Neuronal stem cell (in vitro differentiated cells): Measurements from ENCODE around the gene SSBP2.

ENCODE experiments used
- DNase-seq: peaks from one replicate; pipeline ENCODE4 v3.0.0-alpha.2; 2013; ENCODE audit warnings: low spot score
- H2AFZ ChIP-seq: one replicate; pipeline ENCODE4 v1.6.1; 2013; ENCODE audit warnings: mild to moderate bottlenecking, low read length, inconsistent platforms
- H2AK5ac ChIP-seq: 2 replicates; pipeline ENCODE4 v1.6.1; 2013; ENCODE audit warnings: low read depth, mild to moderate bottlenecking, inconsistent platforms, low read length, moderate library complexity, mixed read lengths
- H2BK120ac ChIP-seq: 2 replicates; pipeline ENCODE4 v1.6.1; 2013; ENCODE audit warnings: low read depth, mild to moderate bottlenecking, inconsistent platforms, low read length, moderate library complexity, mixed read lengths
- H2BK12ac ChIP-seq: one replicate; pipeline ENCODE4 v1.6.1; 2013; ENCODE audit warnings: low read length, inconsistent platforms
- H2BK15ac ChIP-seq: 2 replicates; pipeline ENCODE4 v1.6.1; 2013; ENCODE audit warnings: mild to moderate bottlenecking, low read length, inconsistent platforms, mixed read lengths
- H2BK5ac ChIP-seq: one replicate; pipeline ENCODE4 v1.6.1; 2013; ENCODE audit warnings: inconsistent platforms, mild to moderate bottlenecking, low read length, moderate library complexity
- H3K14ac ChIP-seq: one replicate; pipeline ENCODE4 v1.6.1; 2013; ENCODE audit warnings: low read length, inconsistent platforms
- H3K18ac ChIP-seq: 2 replicates; pipeline ENCODE4 v1.6.1; 2013; ENCODE audit warnings: low read length, inconsistent platforms
- H3K23ac ChIP-seq: 2 replicates; pipeline ENCODE4 v1.6.1; 2013; ENCODE audit warnings: low read depth, mild to moderate bottlenecking, mixed read lengths, low read length, inconsistent platforms; ENCODE audit not compliant: poor library complexity
- H3K27ac ChIP-seq: replicated peaks from 3 replicates; pipeline ENCODE4 v1.5.1; 2013; ENCODE audit warnings: low read length, inconsistent platforms
- H3K27me3 ChIP-seq, 3 experiments: 2 replicates each; pipeline ENCODE4 v1.6.1; 2013; ENCODE audit warnings: low read length in 3 of 3, mild to moderate bottlenecking in 2 of 3, inconsistent platforms in 1 of 3, low read depth in 1 of 3, mixed read lengths in 1 of 3, moderate library complexity in 1 of 3; ENCODE audit not compliant: control insufficient read depth in 3 of 3, insufficient read depth in 3 of 3
- H3K36me3 ChIP-seq, 2 donors: replicated peaks in 1 of 2; 2 replicates each; pipeline ENCODE4 v1.6.1; 2013; ENCODE audit warnings: low read length in 2 of 2; ENCODE audit not compliant: control insufficient read depth in 2 of 2, insufficient read depth in 2 of 2
- H3K4ac ChIP-seq: 2 replicates; pipeline ENCODE4 v1.6.1; 2013; ENCODE audit warnings: inconsistent platforms, mild to moderate bottlenecking, low read length, moderate library complexity
- H3K4me1 ChIP-seq, 2 donors: 1 replicate in 1 of 2; 2 replicates in 1 of 2; pipeline ENCODE4 v1.6.1; 2013; ENCODE audit warnings: low read length in 2 of 2, low read depth in 1 of 2; ENCODE audit not compliant: control insufficient read depth in 2 of 2, insufficient read depth in 1 of 2
- H3K4me2 ChIP-seq: one replicate; pipeline ENCODE4 v1.6.1; 2013; ENCODE audit warnings: mild to moderate bottlenecking, low read length, inconsistent platforms; ENCODE audit not compliant: insufficient read depth, poor library complexity, severe bottlenecking
- H3K4me3 ChIP-seq, 2 donors: 2 replicates each; pipeline ENCODE4 v1.5.1; 2013; ENCODE audit warnings: low read length in 2 of 2, mild to moderate bottlenecking in 2 of 2, inconsistent platforms in 1 of 2, moderate library complexity in 1 of 2
- H3K79me1 ChIP-seq: one replicate; pipeline ENCODE4 v1.6.1; 2013; ENCODE audit warnings: low read depth, mild to moderate bottlenecking, inconsistent platforms, low read length, moderate library complexity
- H3K9ac ChIP-seq: one replicate; pipeline ENCODE4 v1.6.1; 2013; ENCODE audit warnings: mild to moderate bottlenecking, low read depth, low read length, inconsistent platforms; ENCODE audit not compliant: poor library complexity
- H3K9me3 ChIP-seq, 2 donors: replicated peaks in 1 of 2; 2 replicates each; pipeline versions ENCODE3 to v1.6.1; 2013; ENCODE audit warnings: low read length in 2 of 2, mild to moderate bottlenecking in 2 of 2, inconsistent platforms in 1 of 2, low read depth in 1 of 2, mixed read lengths in 1 of 2, moderate library complexity in 1 of 2; ENCODE audit not compliant: control insufficient read depth in 2 of 2, insufficient read depth in 1 of 2
- H4K8ac ChIP-seq: one replicate; pipeline ENCODE4 v1.6.1; 2013; ENCODE audit warnings: low read depth, mild to moderate bottlenecking, inconsistent platforms, low read length, moderate library complexity
- H4K91ac ChIP-seq: one replicate; pipeline ENCODE4 v1.6.1; 2013; ENCODE audit warnings: low read length, low read depth, mild to moderate bottlenecking, inconsistent platforms; ENCODE audit not compliant: poor library complexity
- WGBS, 2 donors: extraction: QIAGEN DNeasy Blood & Tissue Kit; methylation state at CpG; one replicate each; pipeline ENCODE4 v1.1.7; 2013; ENCODE audit warnings: missing lambda C conversion rate in 2 of 2, mixed read lengths in 1 of 2; ENCODE audit not compliant: insufficient read length in 2 of 2, insufficient replicate concordance in 1 of 2; ENCODE audit errors: extremely low coverage in 2 of 2; 5-methylcytosine and 5-hydroxymethylcytosine counted together

SSBP2 gene

DNA sequence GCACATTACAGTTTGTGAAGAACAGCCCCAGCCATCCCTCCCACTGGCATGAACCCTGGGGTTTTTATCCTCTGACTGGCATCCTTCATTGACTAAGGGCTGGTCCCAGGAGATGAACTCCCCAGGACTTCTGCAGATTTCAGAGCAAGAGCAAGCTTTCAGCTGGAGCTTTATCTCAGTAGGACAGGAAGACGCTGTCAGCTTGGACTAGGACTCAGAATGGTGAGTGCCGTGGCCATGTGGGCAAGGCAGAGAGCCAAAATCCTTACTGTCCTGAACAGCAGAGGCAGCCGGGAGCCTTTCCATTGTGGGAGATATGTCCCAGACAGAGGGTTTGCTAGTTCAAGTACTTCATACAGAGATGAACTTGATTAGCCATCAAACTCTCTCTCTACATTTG is 353.7 kb downstream of the SSBP2 start:
- Histone ChIP-seq H4K91ac (no peak overlapping the region), H2BK120ac (no peak overlapping the region), H3K27me3 (peaks cover 0 to 4% (median 0%) of the 10 kb centered on the region in 3 experiments), H3K4ac (no peak overlapping the region), H2BK15ac (no peak overlapping the region), H2BK5ac (no peak overlapping the region), H3K27ac (no peak overlapping the region), H3K14ac (no peak overlapping the region), H2AFZ (no peak overlapping the region), H3K23ac (no peak overlapping the region), H3K9me3 (peaks cover 0 to 3% of the 10 kb centered on the region in 2 donors), H3K9ac (no peak overlapping the region), H3K4me3 (no peak overlapping the region), H2BK12ac (no peak overlapping the region), H3K79me1 (no peaks in the 10 kb centered on the region), H3K18ac (no peak overlapping the region), H4K8ac (no peak overlapping the region), H2AK5ac (no peak overlapping the region), H3K36me3 (no peaks in the 10 kb centered on the region), H3K4me2 (no peak overlapping the region), H3K4me1 (peaks cover 0 to 4% of the 10 kb centered on the region in 2 donors)
- no peak for DNase-seq
- WGBS, 2 donors: no CpG with 5 or more reads among the region's 3 CpGs

DNA sequence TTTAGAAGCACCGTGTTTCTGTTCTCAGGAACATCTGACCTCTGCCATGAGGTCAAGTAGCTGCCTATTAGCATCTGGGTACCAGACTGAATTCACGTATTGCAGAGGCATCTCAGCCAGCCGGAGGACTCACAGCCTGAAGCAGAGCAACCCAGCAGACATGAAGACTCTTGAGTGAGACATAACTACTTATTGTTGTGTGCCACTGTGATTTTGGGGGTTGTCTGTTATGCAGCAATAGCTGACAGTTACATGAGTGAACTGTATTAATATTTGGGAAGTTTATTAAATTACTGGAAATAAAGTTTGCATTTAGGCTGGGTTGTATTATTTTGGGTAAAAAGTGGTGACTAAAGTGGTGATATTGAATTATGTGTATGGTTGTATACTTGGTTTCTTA is 355.6 kb downstream of the SSBP2 start:
- Histone ChIP-seq H3K36me3 (no peaks in the 10 kb centered on the region), H3K14ac (no peak overlapping the region), H2AFZ (no peak overlapping the region), H3K27me3 (peaks cover 0 to 4% (median 0%) of the 10 kb centered on the region in 3 experiments), H2AK5ac (no peak overlapping the region), H3K4me1 (peaks cover 0 to 6% of the 10 kb centered on the region in 2 donors), H3K4me3 (no peak overlapping the region), H3K18ac (no peak overlapping the region), H4K8ac (no peak overlapping the region), H3K79me1 (no peaks in the 10 kb centered on the region), H3K9ac (no peak overlapping the region), H3K23ac (no peak overlapping the region), H3K27ac (no peak overlapping the region), H2BK5ac (no peak overlapping the region), H2BK120ac (no peak overlapping the region), H3K4me2 (no peak overlapping the region), H3K9me3 (peaks cover 0 to 3% of the 10 kb centered on the region in 2 donors), H2BK12ac (no peak overlapping the region), H3K4ac (no peak overlapping the region), H2BK15ac (no peak overlapping the region), H4K91ac (no peak overlapping the region)
- no CpG with 5 or more reads among the region's 3 CpGs for WGBS, 2 donors
- no peak for DNase-seq

DNA sequence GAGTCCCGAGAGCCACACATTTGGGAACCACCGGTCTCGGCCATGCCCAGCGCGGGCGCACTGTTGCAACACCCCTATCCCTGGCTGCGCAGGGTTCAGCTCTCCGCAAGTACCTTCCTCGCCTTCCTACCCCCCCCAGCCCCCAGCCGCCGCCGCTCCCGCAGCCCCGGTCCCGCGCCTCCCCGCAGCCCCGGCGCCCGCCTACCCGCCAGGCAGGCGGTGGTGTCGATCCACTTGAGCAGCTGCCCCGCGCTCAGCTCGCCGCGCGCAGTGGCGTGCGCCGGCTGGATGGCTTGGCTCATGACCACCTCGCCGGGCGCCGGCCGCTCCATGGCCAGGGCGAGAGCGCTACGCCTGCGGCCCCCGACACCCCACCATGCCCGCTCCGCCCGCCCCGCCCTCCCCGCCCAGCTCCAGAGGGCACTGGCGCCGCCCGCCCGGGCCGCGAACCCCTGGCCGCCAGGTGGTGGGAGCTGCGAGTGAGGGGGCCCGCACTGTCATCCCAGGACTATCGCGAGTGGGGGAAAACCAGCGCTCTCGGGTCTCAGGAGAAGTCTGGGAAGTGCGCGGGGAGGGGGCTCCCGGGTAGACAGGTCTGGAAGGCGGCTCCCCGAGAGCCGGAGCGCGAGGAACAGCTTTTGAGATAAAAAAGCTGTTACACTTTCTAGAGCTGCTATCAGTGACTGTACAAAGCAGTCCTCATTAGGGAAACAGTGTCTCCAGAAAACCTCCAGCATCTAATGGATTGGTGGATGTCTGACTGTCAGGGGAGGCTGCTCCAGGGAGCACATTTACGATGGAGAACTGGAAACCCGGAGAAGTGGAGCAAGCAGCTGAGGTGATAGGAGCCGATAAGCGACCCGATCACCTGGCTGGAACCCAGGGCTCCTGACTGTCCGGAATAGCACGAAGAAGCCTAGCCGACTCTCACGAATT is 356.8 kb downstream of the SSBP2 start, which contains the start of gene ACOT12:
TSS of gene ACOT12 (minus strand) at position 352 of the 936 bp plus-strand sequence. CDS start at position 332, 20 bp downstream.
- Histone ChIP-seq H3K4me1 (peaks cover 0 to 6% of the 10 kb centered on the region in 2 donors), H4K91ac (no peak within 1 kb of the TSS), H2AK5ac (no peak within 1 kb of the TSS), H3K4me3 (peak within 1 kb of the TSS in 1 of 2 donors; percentile 80), H2BK12ac (no peak within 1 kb of the TSS), H3K18ac (peak within 1 kb of the TSS; percentile 76), H3K27me3 (peaks cover 0 to 4% (median 0%) of the 10 kb centered on the region in 3 experiments), H3K79me1 (no peaks in the 10 kb centered on the region), H3K9me3 (peaks cover 0 to 3% of the 10 kb centered on the region in 2 donors), H2AFZ (peak within 1 kb of the TSS; percentile 41), H3K9ac (peak within 1 kb of the TSS; percentile 63), H2BK120ac (no peak within 1 kb of the TSS), H3K4ac (no peak within 1 kb of the TSS), H3K23ac (peak within 1 kb of the TSS; percentile 65), H3K36me3 (no peaks in the 10 kb centered on the region), H3K4me2 (peak within 1 kb of the TSS; percentile 77), H2BK15ac (peak within 1 kb of the TSS; percentile 75), H2BK5ac (no peak within 1 kb of the TSS), H3K27ac (no peak within 1 kb of the TSS), H4K8ac (no peak within 1 kb of the TSS), H3K14ac (no peak within 1 kb of the TSS)
- DNase-seq: peak; percentile 35
- no CpG with 5 or more reads among the region's 77 CpGs for WGBS, 2 donors

DNA sequence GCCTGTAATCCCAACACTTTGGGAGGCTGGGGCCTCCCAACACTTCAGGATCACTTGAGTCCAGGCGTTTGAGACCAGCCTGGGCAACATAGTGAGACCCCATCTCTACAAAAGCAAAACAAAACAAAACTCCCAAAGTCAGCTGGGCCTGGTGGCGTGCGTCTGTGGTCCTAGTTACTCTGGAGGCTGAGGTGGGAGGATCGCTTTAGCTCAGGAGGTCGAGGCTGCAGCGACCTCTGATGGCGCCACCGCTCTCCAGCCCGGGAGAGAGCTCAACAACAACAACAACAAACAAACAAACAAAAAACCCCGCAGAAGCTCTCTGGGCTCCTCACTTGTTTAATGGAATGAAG is 357.5 kb downstream of the SSBP2 start:
- Histone ChIP-seq H4K91ac (no peak overlapping the region), H3K4me1 (peaks cover 0 to 6% of the 10 kb centered on the region in 2 donors), H3K36me3 (no peaks in the 10 kb centered on the region), H3K27me3 (peaks cover 0 to 4% (median 0%) of the 10 kb centered on the region in 3 experiments), H4K8ac (no peak overlapping the region), H3K14ac (no peak overlapping the region), H2BK15ac (peak overlapping the region; percentile 75), H3K18ac (peak overlapping the region; percentile 76), H2BK5ac (no peak overlapping the region), H3K4me2 (peak overlapping the region; percentile 77), H3K79me1 (no peaks in the 10 kb centered on the region), H3K23ac (no peak overlapping the region), H3K4ac (no peak overlapping the region), H3K27ac (no peak overlapping the region), H2AFZ (peak overlapping the region; percentile 41), H2AK5ac (no peak overlapping the region), H3K9me3 (peaks cover 0 to 3% of the 10 kb centered on the region in 2 donors), H2BK120ac (no peak overlapping the region), H3K9ac (no peak overlapping the region), H3K4me3 (peak overlapping the region in 1 of 2 donors; percentile 80), H2BK12ac (no peak overlapping the region)
- no peak for DNase-seq
- WGBS, 2 donors: no CpG with 5 or more reads among the region's 10 CpGs
